ENCODE measurements around the gene ERAS. TPM values are rescaled to one million over a fixed set of nuclear protein-coding genes. Genes with fewer than 3 reads are reported as not detected.

Gene ERAS
- polyA plus RNA-seq, 1 donor from 2014 or later: 3.6 TPM

- Histone ChIP-seq H3K4me3 (ENCODE audit: low read length) (no peak overlapping the region), H3K9me2 (ENCODE audit: insufficient read depth, low read length) (no peaks in the 10 kb centered on the region), H3K4me2 (ENCODE audit: low read length) (no peak overlapping the region), H3F3A (ENCODE audit: insufficient read depth, low read length, poor library complexity, severe bottlenecking) (no peaks in the 10 kb centered on the region), H3K79me2 (replicated peaks; ENCODE audit: insufficient read depth, low read length) (no peaks in the 10 kb centered on the region), H3K27ac (ENCODE audit: low read length) (no peak overlapping the region), H3K9me3 (ENCODE audit: low read length) (no peaks in the 10 kb centered on the region), H3K9ac (ENCODE audit: low read length) (no peak overlapping the region), H4K20me1 (ENCODE audit: insufficient read depth) (no peaks in the 10 kb centered on the region), H3K27me3 (ENCODE audit: insufficient read depth, low read depth, low read length) (no peaks in the 10 kb centered on the region), H2AFZ (ENCODE audit: low read depth, low read length) (no peak overlapping the region), H3K36me3 (ENCODE audit: insufficient read depth, low read length) (no peaks in the 10 kb centered on the region)
- TF ChIP-seq EZH2 (IDR thresholded peaks at IDR 0.05; ENCODE audit: borderline replicate concordance, insufficient read depth, low read length, poor library complexity, severe bottlenecking) (no peak), CTCF (IDR thresholded peaks at IDR 0.05; ENCODE audit: poor library complexity, severe bottlenecking) (no peak), TAF1 (IDR thresholded peaks at IDR 0.05; ENCODE audit: low read depth) (no peak)
Observed at GRCh38 chrX:48824066-48824465, 2.2 kb upstream of the ERAS start.

- H3K79me2 ChIP-seq (replicated peaks; ENCODE audit: insufficient read depth, low read length): peaks cover under 1% of the 10 kb centered on the region
- H3K27me3 ChIP-seq (ENCODE audit: insufficient read depth, low read depth, low read length): peaks cover 9% of the 10 kb centered on the region
- no peak overlapping the region for H2AFZ ChIP-seq (ENCODE audit: low read depth, low read length)
- H3K4me3 ChIP-seq (ENCODE audit: low read length): no peak overlapping the region
- TF ChIP-seq RAD21 (conservative IDR thresholded peaks at IDR 0.05) (no peak), EZH2 (IDR thresholded peaks at IDR 0.05; ENCODE audit: borderline replicate concordance, insufficient read depth, low read length, poor library complexity, severe bottlenecking) (no peak), REST (IDR thresholded peaks at IDR 0.05; ENCODE audit: borderline replicate concordance) (no peak), TAF1 (IDR thresholded peaks at IDR 0.05; ENCODE audit: low read depth) (no peak), CTCF (IDR thresholded peaks at IDR 0.05; ENCODE audit: poor library complexity, severe bottlenecking) (no peak), POLR2AphosphoS5 (IDR thresholded peaks at IDR 0.05) (no peak), EP300 (conservative IDR thresholded peaks at IDR 0.05; ENCODE audit: poor library complexity, severe bottlenecking) (no peak), MXI1 (conservative IDR thresholded peaks at IDR 0.05; ENCODE audit: poor library complexity, severe bottlenecking) (no peak), SMC3 (conservative IDR thresholded peaks at IDR 0.05; ENCODE audit: poor library complexity) (no peak)
- H3K9me3 ChIP-seq (ENCODE audit: low read length): no peaks in the 10 kb centered on the region
- H3K4me2 ChIP-seq (ENCODE audit: low read length): no peak overlapping the region
- no peaks in the 10 kb centered on the region for H3K36me3 ChIP-seq (ENCODE audit: insufficient read depth, low read length)
- H4K20me1 ChIP-seq (ENCODE audit: insufficient read depth): no peaks in the 10 kb centered on the region
- H3K27ac ChIP-seq (ENCODE audit: low read length): no peak overlapping the region
- no peaks in the 10 kb centered on the region for H3F3A ChIP-seq (ENCODE audit: insufficient read depth, low read length, poor library complexity, severe bottlenecking)
- no peak overlapping the region for H3K9ac ChIP-seq (ENCODE audit: low read length)
- no peaks in the 10 kb centered on the region for H3K9me2 ChIP-seq (ENCODE audit: insufficient read depth, low read length)
Observed at GRCh38 chrX:48826876-48827653, 752 bp downstream of the ERAS start.

Measured in neural cell (in vitro differentiated cells).